PC-3 (cell line): ENCODE results near the gene GBF1.

ENCODE experiments used
- CTCF ChIP-seq: fragments of 300-600 bp; sonication (generic); conservative IDR thresholded peaks from 2 replicates; pipeline ENCODE4 v1.5.1; 2017; ENCODE audit warnings: antibody characterized with exemption, low read depth, mild to moderate bottlenecking, low read length
- EZH2 ChIP-seq: fragments of 300-600 bp; sonication (generic); IDR thresholded peaks from one replicate; pipeline ENCODE4 v1.6.1; 2017; ENCODE audit warnings: antibody characterized with exemption, mild to moderate bottlenecking, low read length; ENCODE audit not compliant: unreplicated experiment

DNA sequence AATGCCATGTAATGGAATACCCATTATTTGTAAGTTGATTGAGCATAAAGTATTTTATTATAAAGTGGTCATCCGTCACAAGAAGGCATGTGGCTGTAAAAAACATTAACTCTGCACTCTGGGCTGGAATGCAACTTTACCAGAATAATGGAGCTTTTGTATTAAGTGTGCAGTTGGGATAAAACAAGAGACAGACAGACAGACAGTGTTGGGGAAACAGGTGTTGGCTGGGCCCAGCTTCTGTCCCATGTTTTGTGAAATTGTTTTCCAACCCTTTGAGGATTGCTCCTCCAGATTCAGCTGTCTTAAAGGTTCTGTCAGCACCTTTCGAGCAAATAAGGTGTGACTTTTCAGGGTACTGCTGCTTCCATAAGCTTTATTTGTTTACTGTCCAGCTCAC lies 82.3 kb downstream of the GBF1 start:
- TF ChIP-seq CTCF = no peak
- TF ChIP-seq EZH2 = no peak
